Measurements from ENCODE around the gene SLC15A3.

DNA sequence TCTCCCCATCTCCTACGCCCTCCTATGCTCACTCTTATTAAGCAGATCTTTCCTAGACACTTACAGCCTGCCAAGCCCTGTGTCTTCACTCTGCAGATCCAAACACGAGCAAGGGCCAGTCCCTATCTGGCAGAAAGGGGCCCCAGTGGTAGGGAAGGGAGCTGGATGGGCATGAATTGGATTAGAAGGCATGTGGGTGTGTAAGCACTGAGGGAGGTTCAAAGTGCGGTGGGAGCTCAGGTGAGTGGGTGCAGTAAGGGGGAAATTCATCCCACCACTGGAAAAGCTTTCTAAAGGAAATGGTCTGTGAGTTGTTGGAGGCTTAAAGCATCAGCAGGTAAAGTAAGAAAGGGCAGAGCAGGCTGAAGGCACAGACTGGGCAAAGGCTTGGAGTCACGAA lies 22.2 kb downstream of the SLC15A3 start:
- TF ChIP-seq, protein P1, sequence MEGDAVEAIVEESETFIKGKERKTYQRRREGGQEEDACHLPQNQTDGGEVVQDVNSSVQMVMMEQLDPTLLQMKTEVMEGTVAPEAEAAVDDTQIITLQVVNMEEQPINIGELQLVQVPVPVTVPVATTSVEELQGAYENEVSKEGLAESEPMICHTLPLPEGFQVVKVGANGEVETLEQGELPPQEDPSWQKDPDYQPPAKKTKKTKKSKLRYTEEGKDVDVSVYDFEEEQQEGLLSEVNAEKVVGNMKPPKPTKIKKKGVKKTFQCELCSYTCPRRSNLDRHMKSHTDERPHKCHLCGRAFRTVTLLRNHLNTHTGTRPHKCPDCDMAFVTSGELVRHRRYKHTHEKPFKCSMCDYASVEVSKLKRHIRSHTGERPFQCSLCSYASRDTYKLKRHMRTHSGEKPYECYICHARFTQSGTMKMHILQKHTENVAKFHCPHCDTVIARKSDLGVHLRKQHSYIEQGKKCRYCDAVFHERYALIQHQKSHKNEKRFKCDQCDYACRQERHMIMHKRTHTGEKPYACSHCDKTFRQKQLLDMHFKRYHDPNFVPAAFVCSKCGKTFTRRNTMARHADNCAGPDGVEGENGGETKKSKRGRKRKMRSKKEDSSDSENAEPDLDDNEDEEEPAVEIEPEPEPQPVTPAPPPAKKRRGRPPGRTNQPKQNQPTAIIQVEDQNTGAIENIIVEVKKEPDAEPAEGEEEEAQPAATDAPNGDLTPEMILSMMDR (IDR thresholded peaks at IDR 0.05) = no peak
- TF ChIP-seq POLR2A (IDR thresholded peaks at IDR 0.05) = no peak
